Mononuclear cell (primary cell): ENCODE data around the gene HUNK. TPM values are rescaled to one million over a fixed set of nuclear protein-coding genes. Genes with fewer than 3 reads are reported as not detected.

Source experiments
- H3K27me3 ChIP-seq: 2 replicates; pipeline ENCODE4 v1.6.0; 2011; ENCODE audit warnings: low read length, control low read depth; ENCODE audit not compliant: insufficient read depth
- H3K4me1 ChIP-seq: 2 replicates; pipeline ENCODE4 v1.5.1; 2011; ENCODE audit warnings: mild to moderate bottlenecking, low read length, control low read depth; ENCODE audit not compliant: insufficient read depth
- H3K4me3 ChIP-seq: 2 replicates; pipeline ENCODE4 v1.5.1; 2011; ENCODE audit warnings: mild to moderate bottlenecking, low read length, moderate library complexity
- H3K9me3 ChIP-seq: 2 replicates; pipeline ENCODE4 v1.5.1; 2011; ENCODE audit warnings: low read depth, mild to moderate bottlenecking, control low read depth, low read length
- total RNA-seq: library from RNA; depleted of rRNA; stranded (reverse); fragments of >200 nt; gene quantifications from one replicate; pipeline ENCODE4 v1.2.3, GENCODE V29; 2012

Gene HUNK
- total RNA-seq, 1 donor, result 0.10 TPM

- no peaks in the 10 kb centered on the region for H3K27me3 ChIP-seq
- no peaks in the 10 kb centered on the region for H3K9me3 ChIP-seq
- no peaks in the 10 kb centered on the region for H3K4me1 ChIP-seq
- H3K4me3 ChIP-seq, result no peak overlapping the region
These were observed 124.4 kb downstream of the HUNK start for GRCh38 chr21:31997191-31997590.

GRCh38 chr21:31999810-32000468 is 127.1 kb downstream of the HUNK start:
- Histone ChIP-seq H3K9me3 (no peaks in the 10 kb centered on the region), H3K4me3 (no peak overlapping the region), H3K27me3 (no peaks in the 10 kb centered on the region), H3K4me1 (no peaks in the 10 kb centered on the region)

GRCh38 chr21:32001390-32001789 is 128.6 kb downstream of the HUNK start:
- H3K9me3 ChIP-seq, result no peaks in the 10 kb centered on the region
- no peak overlapping the region for H3K4me3 ChIP-seq
- H3K27me3 ChIP-seq, result no peaks in the 10 kb centered on the region
- H3K4me1 ChIP-seq, result no peaks in the 10 kb centered on the region

DNA sequence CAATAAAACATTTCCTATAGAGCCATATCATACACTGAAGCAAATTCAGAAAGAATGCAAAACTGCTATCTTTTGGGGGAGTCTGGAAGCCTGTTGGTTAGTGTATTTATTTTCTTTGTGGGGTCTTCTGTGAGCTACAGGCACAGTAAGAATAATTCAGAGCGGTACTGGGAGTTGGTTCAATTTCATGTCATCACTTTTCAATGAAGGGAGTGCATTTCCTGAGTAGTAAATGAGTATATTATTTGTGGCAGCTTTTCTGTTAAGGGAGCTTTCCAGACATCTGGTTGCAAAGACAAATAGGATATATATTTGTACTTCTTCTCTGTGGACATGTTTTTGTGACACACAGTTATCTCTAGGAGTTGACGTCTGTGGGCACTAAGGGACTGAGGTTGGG is 130.6 kb downstream of the HUNK start:
- no peaks in the 10 kb centered on the region for H3K4me1 ChIP-seq
- no peaks in the 10 kb centered on the region for H3K9me3 ChIP-seq
- H3K4me3 ChIP-seq, result no peak overlapping the region
- H3K27me3 ChIP-seq, result no peaks in the 10 kb centered on the region

DNA sequence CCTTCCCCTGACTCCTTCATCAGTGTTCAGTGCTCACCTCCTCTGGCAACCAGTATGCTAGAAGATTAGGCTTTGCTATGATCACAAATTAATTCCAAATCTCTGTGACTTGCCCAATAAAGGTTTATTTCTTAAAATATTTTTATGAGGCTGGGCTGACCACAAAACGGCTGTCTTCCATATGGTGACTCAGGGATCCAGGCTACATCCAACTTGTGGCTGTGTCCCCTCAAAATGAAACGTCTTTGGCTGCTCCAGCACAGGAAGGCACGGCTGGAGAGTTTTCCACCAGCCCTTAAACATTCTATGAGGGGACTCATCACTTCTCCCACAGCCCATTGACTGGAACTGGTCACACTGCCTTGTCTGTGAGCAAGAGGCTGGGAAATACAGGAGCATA is 131.5 kb downstream of the HUNK start:
- H3K9me3 ChIP-seq, result no peaks in the 10 kb centered on the region

DNA sequence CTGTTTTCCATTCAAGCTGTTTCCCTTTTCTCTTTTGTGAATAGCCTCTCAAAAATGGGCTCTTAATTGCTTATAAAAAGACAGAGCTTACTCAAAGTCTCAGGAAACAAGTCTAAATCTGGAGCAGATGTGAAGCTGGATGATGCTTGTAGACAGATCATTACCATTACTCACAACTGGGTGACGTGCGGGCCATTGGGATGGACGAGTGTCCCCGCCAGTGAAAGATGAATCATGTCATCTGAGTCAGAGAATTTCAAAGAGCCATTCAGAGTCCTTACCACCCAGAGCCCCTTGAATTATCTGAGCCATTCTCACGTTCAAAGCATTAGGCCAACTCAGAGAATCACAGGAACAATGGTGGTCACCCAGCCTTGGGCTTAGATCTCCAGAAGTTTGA is 134.6 kb downstream of the HUNK start:
- no peak overlapping the region for H3K4me3 ChIP-seq
- no peaks in the 10 kb centered on the region for H3K9me3 ChIP-seq
- H3K27me3 ChIP-seq, result no peaks in the 10 kb centered on the region
- no peaks in the 10 kb centered on the region for H3K4me1 ChIP-seq

More for the DNA sequence above, 131.5 kb downstream of the HUNK start:
- Histone ChIP-seq H3K27me3 (no peaks in the 10 kb centered on the region), H3K4me3 (no peak overlapping the region), H3K4me1 (no peaks in the 10 kb centered on the region)

DNA sequence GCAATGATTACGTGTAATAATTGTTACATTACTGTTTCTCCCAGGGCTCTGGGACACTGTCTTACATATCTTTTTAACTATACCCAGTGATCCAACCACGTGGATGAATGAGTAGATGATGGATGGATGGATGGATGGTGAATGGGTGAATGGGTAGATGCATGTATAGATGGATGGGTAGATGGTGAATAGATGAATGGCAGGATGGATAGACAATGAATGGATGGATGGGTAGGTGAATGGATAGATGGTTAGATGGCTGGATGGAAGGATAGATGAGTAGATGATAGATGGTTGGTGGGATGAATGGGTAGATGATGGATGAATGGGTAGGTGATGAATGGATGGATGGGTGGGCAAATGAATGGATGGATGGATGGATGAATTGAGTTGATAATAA is 135.9 kb downstream of the HUNK start:
- Histone ChIP-seq H3K9me3 (no peaks in the 10 kb centered on the region), H3K4me3 (no peak overlapping the region), H3K27me3 (no peaks in the 10 kb centered on the region), H3K4me1 (no peaks in the 10 kb centered on the region)

GRCh38 chr21:32009263-32009662 is 136.4 kb downstream of the HUNK start:
- Histone ChIP-seq H3K9me3 (no peaks in the 10 kb centered on the region), H3K27me3 (no peaks in the 10 kb centered on the region), H3K4me3 (no peak overlapping the region), H3K4me1 (no peaks in the 10 kb centered on the region)

GRCh38 chr21:32015461-32016139 is 142.8 kb downstream of the HUNK start:
- Histone ChIP-seq H3K4me3 (no peak overlapping the region), H3K27me3 (no peaks in the 10 kb centered on the region), H3K4me1 (no peaks in the 10 kb centered on the region), H3K9me3 (no peaks in the 10 kb centered on the region)

DNA sequence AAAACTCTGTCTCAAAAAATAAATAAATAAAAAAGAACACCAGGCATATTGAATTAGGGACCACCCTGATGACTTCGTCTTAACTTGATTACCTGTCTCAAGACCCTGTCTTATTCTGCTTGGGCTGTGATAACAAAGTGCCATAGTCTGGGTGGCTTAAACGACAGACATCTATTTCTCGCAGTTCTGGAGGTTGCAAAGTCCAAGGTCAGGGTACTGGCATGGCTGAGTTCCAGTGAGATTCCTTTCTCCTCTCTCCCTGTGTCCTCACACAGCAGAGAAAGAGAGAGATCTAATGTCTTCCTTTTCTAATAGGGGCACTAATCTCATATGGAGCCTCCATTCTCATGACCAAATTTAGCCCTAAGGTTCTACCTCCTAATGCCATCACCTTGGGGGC is 145.6 kb downstream of the HUNK start:
- Histone ChIP-seq H3K27me3 (no peaks in the 10 kb centered on the region), H3K4me3 (no peak overlapping the region)

DNA sequence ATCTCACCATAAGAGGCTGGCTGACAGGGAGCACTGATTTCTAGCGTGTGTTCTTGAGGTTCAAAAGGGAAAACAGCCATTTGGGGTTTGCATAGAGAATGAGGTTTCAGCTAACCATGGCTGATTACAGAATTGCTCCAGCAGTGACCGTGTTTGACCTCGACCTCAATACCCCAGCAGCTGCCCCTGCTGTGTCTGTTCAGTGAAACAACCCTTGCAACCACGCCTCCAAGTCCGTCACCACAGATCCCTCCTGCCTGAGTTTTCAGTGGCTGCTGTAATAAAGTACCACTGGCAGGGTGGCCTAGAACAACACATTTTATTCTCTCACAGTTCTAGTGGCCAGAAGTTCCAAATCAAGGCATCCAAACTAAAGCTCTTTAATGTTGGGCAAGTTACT is 147.7 kb downstream of the HUNK start:
- Histone ChIP-seq H3K27me3 (no peaks in the 10 kb centered on the region), H3K4me1 (peaks cover 4% of the 10 kb centered on the region), H3K4me3 (no peak overlapping the region), H3K9me3 (no peaks in the 10 kb centered on the region)

More for the DNA sequence above, 145.6 kb downstream of the HUNK start:
- H3K9me3 ChIP-seq, result no peaks in the 10 kb centered on the region
- H3K4me1 ChIP-seq, result peaks cover 4% of the 10 kb centered on the region

GRCh38 chr21:32021319-32021994 is 148.6 kb downstream of the HUNK start:
- no peak overlapping the region for H3K4me3 ChIP-seq
- H3K27me3 ChIP-seq, result no peaks in the 10 kb centered on the region
- H3K9me3 ChIP-seq, result no peaks in the 10 kb centered on the region
- peaks cover 4% of the 10 kb centered on the region for H3K4me1 ChIP-seq

- no peaks in the 10 kb centered on the region for H3K27me3 ChIP-seq
- peaks cover 4% of the 10 kb centered on the region for H3K4me1 ChIP-seq
- H3K4me3 ChIP-seq, result no peak overlapping the region
- H3K9me3 ChIP-seq, result no peaks in the 10 kb centered on the region
These were observed 149.3 kb downstream of the HUNK start for GRCh38 chr21:32022146-32022545.

DNA sequence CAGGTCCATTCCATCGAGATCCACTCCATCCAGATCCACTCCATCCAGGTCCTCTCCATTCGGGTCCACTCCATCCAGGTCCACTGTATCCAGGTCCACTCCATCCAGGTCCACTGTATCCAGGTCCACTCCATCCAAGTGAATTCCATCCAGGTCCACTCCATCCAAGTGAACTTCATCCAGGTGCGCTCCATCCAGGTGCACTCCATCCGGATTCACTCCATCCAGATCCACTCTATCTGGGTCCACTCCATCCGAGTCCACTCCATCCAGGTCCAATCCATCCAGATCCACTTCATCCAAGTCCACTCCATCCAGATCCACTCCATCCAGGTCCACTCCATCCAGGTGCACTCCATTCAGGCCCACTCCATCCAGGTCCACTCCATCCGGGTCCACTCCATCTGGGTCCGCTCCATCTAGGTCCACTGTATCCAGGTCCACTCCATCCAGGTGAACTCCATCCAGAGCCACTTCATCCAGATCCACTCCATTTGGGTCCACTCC is 157.4 kb downstream of the HUNK start:
- Histone ChIP-seq H3K4me3 (no peak overlapping the region), H3K4me1 (no peaks in the 10 kb centered on the region), H3K9me3 (no peaks in the 10 kb centered on the region), H3K27me3 (no peaks in the 10 kb centered on the region)

DNA sequence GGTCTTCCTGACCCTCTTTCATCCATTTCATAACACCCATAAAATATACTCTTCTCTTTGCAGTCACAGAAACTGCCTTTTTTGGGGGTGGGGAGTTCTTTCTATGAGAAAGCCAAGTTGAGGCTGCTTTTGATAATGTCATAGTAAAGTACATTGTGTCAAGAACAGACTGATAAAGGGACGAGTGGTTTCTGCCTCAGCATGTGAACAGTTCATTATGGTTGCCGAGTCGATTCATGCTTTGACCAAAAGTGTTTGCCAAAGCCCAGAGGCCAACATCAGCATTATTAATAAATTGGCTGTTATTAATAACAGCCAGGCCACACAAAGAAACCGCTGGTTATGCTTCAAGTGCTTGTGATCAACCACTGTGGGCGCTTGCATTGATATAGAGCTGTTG is 162.0 kb downstream of the HUNK start:
- no peaks in the 10 kb centered on the region for H3K9me3 ChIP-seq
- H3K4me3 ChIP-seq, result no peak overlapping the region
- H3K27me3 ChIP-seq, result no peaks in the 10 kb centered on the region
- no peaks in the 10 kb centered on the region for H3K4me1 ChIP-seq
